T-helper 17 cell (primary cell): ENCODE measurements around the gene SOX1. TPM values are rescaled to one million over a fixed set of nuclear protein-coding genes. Genes with fewer than 3 reads are reported as not detected.

ENCODE experiments used
- ATAC-seq: fragments of 150-1000 bp; cut with Tn5 transposase; 2 replicates; pipeline ENCODE4 v1.10.0; 2021; ENCODE audit warnings: mild to moderate bottlenecking, moderate library complexity
- DNase-seq, 3 donors: peaks; one replicate each; pipeline versions ENCODE4 v3.0.0 to v3.0.0-alpha.2; 2020 to 2021
- H3K9me3 ChIP-seq: one replicate; pipeline ENCODE4 v1.7.0; 2013; ENCODE audit warnings: low read length, mild to moderate bottlenecking; ENCODE audit not compliant: control insufficient read depth, poor library complexity, severe bottlenecking
- H3K27ac Mint-ChIP-seq: one replicate; pipeline ENCODE4 v1.8.0; 2022; ENCODE audit warnings: mild to moderate bottlenecking, moderate library complexity, mixed read lengths
- H3K27me3 Mint-ChIP-seq: one replicate; pipeline ENCODE4 v1.8.0; 2022; ENCODE audit warnings: mixed read lengths
- H3K36me3 Mint-ChIP-seq: one replicate; pipeline ENCODE4 v1.8.0; 2022; ENCODE audit warnings: low read depth, mixed read lengths
- H3K4me1 Mint-ChIP-seq: one replicate; pipeline ENCODE4 v1.8.0; 2022; ENCODE audit warnings: mild to moderate bottlenecking, mixed read lengths
- H3K4me3 Mint-ChIP-seq: one replicate; pipeline ENCODE4 v1.8.0; 2022; ENCODE audit warnings: mild to moderate bottlenecking, moderate library complexity, mixed read lengths
- total RNA-seq, 4 donors: library from RNA in 2 of 4; stranded (reverse) in 2 of 4; gene quantifications; one replicate each; pipeline ENCODE4 v1.2.3 and lab custom pipeline; 2022 to 2026

The SOX1 gene
- total RNA-seq (not detected), total RNA-seq (lab: John Stamatoyannopoulos, UW) (0 reads per million in 2 donors)

DNA sequence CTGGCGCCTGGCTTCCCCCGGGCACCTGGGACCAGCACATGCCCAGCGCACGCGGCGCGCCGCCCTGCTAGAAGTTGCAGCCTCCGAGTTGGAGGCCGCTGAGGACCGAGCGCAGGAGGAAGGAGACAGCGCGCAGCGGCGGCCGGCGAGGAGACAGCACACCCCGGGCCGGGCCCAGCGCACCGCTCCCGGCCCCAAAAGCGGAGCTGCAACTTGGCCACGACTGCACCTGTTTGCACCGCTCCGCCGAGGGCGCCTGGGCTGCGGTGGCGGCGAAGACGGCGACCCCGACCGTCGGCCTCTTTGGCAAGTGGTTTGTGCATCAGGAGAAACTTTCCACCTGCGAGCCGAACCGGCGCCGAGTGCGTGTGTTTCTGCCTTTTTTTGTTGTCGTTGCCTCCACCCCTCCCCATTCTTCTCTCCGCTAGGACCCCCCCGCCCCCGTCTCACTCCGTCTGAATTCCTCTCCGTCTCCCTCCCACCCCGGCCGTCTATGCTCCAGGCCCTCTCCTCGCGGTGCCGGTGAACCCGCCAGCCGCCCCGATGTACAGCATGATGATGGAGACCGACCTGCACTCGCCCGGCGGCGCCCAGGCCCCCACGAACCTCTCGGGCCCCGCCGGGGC lies at the start of gene SOX1:
TSS of gene SOX1 (plus strand) at position 34 of the 626 bp plus-strand sequence. CDS start at position 544, 510 bp downstream.
- Mint-ChIP-seq H3K4me1 (peaks cover 3% of the 10 kb centered on the region), H3K27ac (peak within 1 kb of the TSS; percentile 43), H3K27me3 (peaks cover 66% of the 10 kb centered on the region), H3K4me3 (peak within 1 kb of the TSS; percentile 66), H3K36me3 (peaks cover 5% of the 10 kb centered on the region)
- DNase-seq, result no peak
- peaks cover 9% of the 10 kb centered on the region for H3K9me3 ChIP-seq
- ATAC-seq, result no peak

GRCh38 chr13:112024577-112024976 lies 42.4 kb upstream of the SOX1 start:
- H3K36me3 Mint-ChIP-seq, result no peaks in the 10 kb centered on the region
- no peak for ATAC-seq

DNA sequence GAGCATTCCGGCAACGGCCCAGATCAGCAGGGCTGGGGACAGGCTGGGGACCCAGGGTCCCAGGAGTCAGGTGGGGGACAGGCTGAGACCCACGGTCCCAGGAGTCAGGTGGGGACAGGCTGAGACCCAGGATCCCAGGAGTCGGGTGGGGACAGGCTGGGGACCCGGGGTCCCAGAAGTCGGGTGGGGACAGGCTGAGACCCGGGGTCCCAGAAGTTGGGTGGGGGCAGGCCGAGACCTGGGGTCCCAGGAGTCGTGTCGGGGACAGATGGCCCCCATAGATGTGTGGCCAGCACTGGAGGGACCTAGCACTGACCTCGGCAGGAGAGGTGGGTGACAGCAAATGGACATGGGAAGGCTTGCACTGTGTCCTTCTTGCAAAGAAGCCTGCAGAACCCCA lies 39.7 kb upstream of the SOX1 start:
- Mint-ChIP-seq H3K27ac (no peak overlapping the region), H3K4me3 (no peak overlapping the region), H3K36me3 (no peaks in the 10 kb centered on the region), H3K27me3 (peaks cover 10% of the 10 kb centered on the region), H3K4me1 (no peaks in the 10 kb centered on the region)
- ATAC-seq, result no peak
- peaks cover 2% of the 10 kb centered on the region for H3K9me3 ChIP-seq
- DNase-seq, result no peak

More at GRCh38 chr13:112024577-112024976, 42.4 kb upstream of the SOX1 start:
- peaks cover 2% of the 10 kb centered on the region for H3K9me3 ChIP-seq
- no peaks in the 10 kb centered on the region for H3K4me1 Mint-ChIP-seq
- DNase-seq, result no peak
- no peak overlapping the region for H3K27ac Mint-ChIP-seq
- peaks cover 10% of the 10 kb centered on the region for H3K27me3 Mint-ChIP-seq
- no peak overlapping the region for H3K4me3 Mint-ChIP-seq

- Mint-ChIP-seq H3K4me3 (no peak overlapping the region), H3K36me3 (no peaks in the 10 kb centered on the region), H3K27ac (no peak overlapping the region), H3K4me1 (no peaks in the 10 kb centered on the region), H3K27me3 (peaks cover 10% of the 10 kb centered on the region)
- ATAC-seq, result no peak
- H3K9me3 ChIP-seq, result no peaks in the 10 kb centered on the region
- no peak for DNase-seq
These were observed 38.5 kb upstream of the SOX1 start for GRCh38 chr13:112028481-112028880.

GRCh38 chr13:112029143-112029542 lies 37.8 kb upstream of the SOX1 start:
- no peak for DNase-seq
- no peaks in the 10 kb centered on the region for H3K36me3 Mint-ChIP-seq
- H3K4me1 Mint-ChIP-seq, result no peaks in the 10 kb centered on the region
- H3K9me3 ChIP-seq, result no peaks in the 10 kb centered on the region
- ATAC-seq, result no peak
- H3K27me3 Mint-ChIP-seq, result peaks cover 14% of the 10 kb centered on the region
- no peak overlapping the region for H3K4me3 Mint-ChIP-seq
- H3K27ac Mint-ChIP-seq, result no peak overlapping the region

GRCh38 chr13:112032186-112032993 lies 34.6 kb upstream of the SOX1 start:
- Mint-ChIP-seq H3K4me1 (no peaks in the 10 kb centered on the region), H3K27ac (no peak overlapping the region), H3K4me3 (no peak overlapping the region), H3K36me3 (no peaks in the 10 kb centered on the region), H3K27me3 (peaks cover 7% of the 10 kb centered on the region)
- no peaks in the 10 kb centered on the region for H3K9me3 ChIP-seq
- DNase-seq, result no peak
- no peak for ATAC-seq

GRCh38 chr13:112034231-112034630 lies 32.7 kb upstream of the SOX1 start:
- Mint-ChIP-seq H3K4me3 (no peak overlapping the region), H3K4me1 (no peaks in the 10 kb centered on the region), H3K27ac (no peak overlapping the region), H3K27me3 (peaks cover 7% of the 10 kb centered on the region), H3K36me3 (no peaks in the 10 kb centered on the region)
- no peaks in the 10 kb centered on the region for H3K9me3 ChIP-seq
- DNase-seq (no peak), ATAC-seq (no peak)

- Mint-ChIP-seq H3K4me3 (no peak overlapping the region), H3K4me1 (no peaks in the 10 kb centered on the region), H3K27ac (no peak overlapping the region), H3K27me3 (peaks cover 7% of the 10 kb centered on the region), H3K36me3 (no peaks in the 10 kb centered on the region)
- no peaks in the 10 kb centered on the region for H3K9me3 ChIP-seq
- DNase-seq, result no peak
- ATAC-seq, result no peak
These were observed 32.1 kb upstream of the SOX1 start for GRCh38 chr13:112034846-112035245.

- no peaks in the 10 kb centered on the region for H3K9me3 ChIP-seq
- Mint-ChIP-seq H3K4me1 (no peaks in the 10 kb centered on the region), H3K36me3 (no peaks in the 10 kb centered on the region), H3K4me3 (no peak overlapping the region), H3K27ac (no peak overlapping the region), H3K27me3 (peaks cover 2% of the 10 kb centered on the region)
- ATAC-seq (no peak), DNase-seq (no peak)
These were observed 24.5 kb upstream of the SOX1 start for GRCh38 chr13:112042496-112042895.

- Mint-ChIP-seq H3K36me3 (peaks cover 3% of the 10 kb centered on the region), H3K4me3 (no peak overlapping the region), H3K27me3 (peaks cover 55% of the 10 kb centered on the region), H3K4me1 (no peaks in the 10 kb centered on the region), H3K27ac (no peak overlapping the region)
- DNase-seq (no peak), ATAC-seq (no peak)
- no peaks in the 10 kb centered on the region for H3K9me3 ChIP-seq
These were observed 14.7 kb upstream of the SOX1 start for GRCh38 chr13:112052213-112052612.

DNA sequence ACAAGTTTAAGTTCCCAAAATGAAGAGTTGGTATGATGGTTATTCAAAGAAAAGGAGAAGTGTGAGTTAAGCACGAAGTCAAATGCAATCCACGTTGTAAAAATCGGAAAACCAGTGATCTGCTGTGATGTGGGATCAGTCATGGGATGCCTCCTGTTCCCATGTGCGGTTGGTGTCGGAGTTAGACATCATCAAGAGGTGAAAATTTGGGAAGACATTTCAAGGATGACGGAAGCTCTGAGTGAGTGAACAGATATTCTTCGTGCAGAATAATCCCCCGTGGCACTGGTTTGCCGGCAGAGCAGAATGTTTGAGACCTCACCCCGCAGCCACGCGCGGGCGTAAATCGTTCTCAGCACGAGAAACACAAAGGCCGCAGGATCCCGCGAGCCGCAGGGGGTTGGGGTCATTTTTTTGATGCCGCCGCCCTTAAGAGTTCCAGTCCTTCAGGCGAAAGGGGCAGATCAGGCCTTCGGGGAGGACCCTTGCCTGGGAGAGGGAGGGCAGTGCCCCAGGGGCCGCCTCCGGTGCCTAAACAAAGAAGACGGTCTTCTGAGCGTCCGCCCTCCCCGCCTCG lies 13.7 kb upstream of the SOX1 start:
- no peak overlapping the region for H3K4me3 Mint-ChIP-seq
- DNase-seq, result no peak
- no peak overlapping the region for H3K27ac Mint-ChIP-seq
- peaks cover 3% of the 10 kb centered on the region for H3K36me3 Mint-ChIP-seq
- H3K27me3 Mint-ChIP-seq, result peaks cover 53% of the 10 kb centered on the region
- no peaks in the 10 kb centered on the region for H3K4me1 Mint-ChIP-seq
- no peak for ATAC-seq
- no peaks in the 10 kb centered on the region for H3K9me3 ChIP-seq

DNA sequence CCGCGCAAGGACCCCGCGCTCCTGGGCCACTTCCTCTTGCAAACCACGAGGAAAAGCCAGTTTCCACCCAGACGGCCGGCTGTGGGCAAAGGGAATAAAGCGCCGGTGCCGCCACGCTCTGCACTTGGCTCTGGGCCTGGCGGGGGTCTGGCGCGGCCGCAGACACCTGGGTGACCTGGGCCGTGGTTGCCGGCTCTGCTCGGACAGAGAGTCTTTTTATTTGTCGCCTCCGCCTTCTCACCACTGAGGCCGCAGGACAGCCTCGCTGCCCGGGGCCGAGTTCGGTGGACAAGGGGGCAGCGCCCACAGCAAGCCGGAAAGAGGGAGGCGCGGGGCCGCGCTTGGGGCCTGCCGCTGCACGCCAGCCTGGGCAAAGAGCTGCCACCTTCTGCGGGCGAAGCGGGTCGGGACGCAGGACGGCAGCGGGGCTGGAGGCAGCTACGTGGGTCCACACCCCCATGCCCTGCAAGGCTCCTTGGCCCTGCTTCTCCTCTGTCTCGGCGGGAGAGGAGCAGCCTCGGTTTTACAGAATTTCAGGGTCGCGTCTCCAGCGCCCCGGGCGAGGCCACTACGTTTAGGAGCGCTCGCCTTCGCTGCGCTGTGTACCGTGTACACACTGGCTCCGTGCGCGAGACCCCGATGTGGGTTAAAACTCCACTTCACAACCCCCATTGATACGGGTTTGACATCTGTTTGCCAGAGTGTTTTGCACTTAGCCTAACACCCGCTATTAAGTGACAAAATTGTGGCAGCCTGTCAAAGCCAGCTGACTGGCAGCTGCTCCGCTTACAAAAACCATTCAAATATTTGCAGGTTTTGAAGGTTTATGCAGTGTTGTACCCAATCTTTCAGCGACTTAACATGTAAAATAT lies 13.0 kb upstream of the SOX1 start:
- H3K9me3 ChIP-seq, result no peaks in the 10 kb centered on the region
- ATAC-seq, result no peak
- Mint-ChIP-seq H3K4me1 (no peaks in the 10 kb centered on the region), H3K27ac (no peak overlapping the region), H3K4me3 (no peak overlapping the region), H3K36me3 (peaks cover 3% of the 10 kb centered on the region), H3K27me3 (peaks cover 60% of the 10 kb centered on the region)
- DNase-seq, result no peak

- ATAC-seq, result no peak
- Mint-ChIP-seq H3K27me3 (peaks cover 67% of the 10 kb centered on the region), H3K4me1 (no peaks in the 10 kb centered on the region), H3K36me3 (peaks cover 3% of the 10 kb centered on the region), H3K4me3 (no peak overlapping the region), H3K27ac (peak overlapping the region; percentile 51)
- H3K9me3 ChIP-seq, result no peaks in the 10 kb centered on the region
- no peak for DNase-seq
These were observed 12.3 kb upstream of the SOX1 start for GRCh38 chr13:112054616-112055015.
